ENCODE measurements around the gene ARHGAP32.

Gene ARHGAP32

GRCh38 chr11:129192150-129192549, at the start of gene ARHGAP32:
Gene ARHGAP32 (minus strand): TSS chr11:129192325. CDS start chr11:129192198, 127 bp downstream.
- H3K4me3 ChIP-seq (ENCODE audit: low read depth, low read length), result no peak within 1 kb of the TSS
- no peak for DNase-seq (ENCODE audit: low read depth)
- TF ChIP-seq, protein P1, sequence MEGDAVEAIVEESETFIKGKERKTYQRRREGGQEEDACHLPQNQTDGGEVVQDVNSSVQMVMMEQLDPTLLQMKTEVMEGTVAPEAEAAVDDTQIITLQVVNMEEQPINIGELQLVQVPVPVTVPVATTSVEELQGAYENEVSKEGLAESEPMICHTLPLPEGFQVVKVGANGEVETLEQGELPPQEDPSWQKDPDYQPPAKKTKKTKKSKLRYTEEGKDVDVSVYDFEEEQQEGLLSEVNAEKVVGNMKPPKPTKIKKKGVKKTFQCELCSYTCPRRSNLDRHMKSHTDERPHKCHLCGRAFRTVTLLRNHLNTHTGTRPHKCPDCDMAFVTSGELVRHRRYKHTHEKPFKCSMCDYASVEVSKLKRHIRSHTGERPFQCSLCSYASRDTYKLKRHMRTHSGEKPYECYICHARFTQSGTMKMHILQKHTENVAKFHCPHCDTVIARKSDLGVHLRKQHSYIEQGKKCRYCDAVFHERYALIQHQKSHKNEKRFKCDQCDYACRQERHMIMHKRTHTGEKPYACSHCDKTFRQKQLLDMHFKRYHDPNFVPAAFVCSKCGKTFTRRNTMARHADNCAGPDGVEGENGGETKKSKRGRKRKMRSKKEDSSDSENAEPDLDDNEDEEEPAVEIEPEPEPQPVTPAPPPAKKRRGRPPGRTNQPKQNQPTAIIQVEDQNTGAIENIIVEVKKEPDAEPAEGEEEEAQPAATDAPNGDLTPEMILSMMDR (IDR thresholded peaks at IDR 0.05; ENCODE audit: low read depth, low read length, missing control alignments), result no peak

DNA sequence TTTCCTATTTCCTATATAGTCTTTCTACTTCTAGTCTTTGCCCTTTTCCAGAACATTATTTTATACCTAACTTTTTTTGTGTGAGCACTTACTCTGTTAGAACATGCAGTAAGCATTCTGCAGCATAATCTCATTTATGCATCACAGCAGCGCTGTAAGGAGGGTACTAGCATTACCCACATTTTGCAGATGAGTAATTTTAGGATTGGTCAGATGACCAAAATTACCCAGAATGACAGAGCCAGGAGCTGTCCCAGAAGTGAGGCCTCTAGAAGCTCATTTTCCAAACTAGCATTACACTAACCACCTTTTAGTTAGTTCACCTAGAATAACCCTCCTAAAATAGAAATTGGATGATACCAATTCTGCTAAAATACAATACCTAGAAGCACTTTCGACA, 47.1 kb upstream of the ARHGAP32 start:
- TF ChIP-seq, protein P1 (IDR thresholded peaks at IDR 0.05; ENCODE audit: low read depth, low read length, missing control alignments), result no peak
- no peak for DNase-seq (ENCODE audit: low read depth)
- no peak overlapping the region for H3K4me3 ChIP-seq (ENCODE audit: low read depth, low read length)

DNA sequence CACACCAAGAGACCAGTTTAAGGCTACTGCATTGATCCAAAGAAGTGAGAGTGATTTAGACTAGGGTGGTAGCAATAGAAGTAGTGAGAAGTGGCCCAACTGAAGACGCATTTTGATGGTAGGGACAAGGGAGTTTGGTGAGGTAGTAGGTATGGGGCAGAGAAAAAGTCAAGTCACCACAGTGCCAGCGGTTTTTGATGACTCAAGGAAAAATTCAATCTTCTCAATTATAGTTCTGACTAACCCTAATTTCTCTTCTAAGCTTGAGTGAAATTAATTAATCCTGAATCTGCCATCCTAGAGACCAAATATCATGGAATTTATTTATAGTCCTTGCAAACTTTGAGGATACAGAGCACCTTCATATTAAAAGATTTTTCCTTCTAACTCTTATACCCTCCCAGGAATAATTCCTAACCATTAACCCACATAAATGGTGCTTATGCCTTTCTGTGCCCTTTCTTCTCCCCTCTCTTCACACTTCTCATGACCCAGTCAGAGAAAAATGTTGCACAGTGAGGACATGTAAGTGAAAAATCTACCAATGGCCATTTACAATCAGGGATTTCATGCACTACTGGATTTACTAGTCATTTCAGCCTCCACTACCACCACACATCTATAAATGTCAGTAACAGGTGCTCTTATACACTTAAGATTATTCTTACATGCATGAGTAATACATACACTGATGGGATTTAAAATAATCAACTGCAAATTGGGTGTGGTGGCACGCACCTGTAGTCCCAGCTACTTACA, 45.9 kb upstream of the ARHGAP32 start:
- TF ChIP-seq, protein P1 (IDR thresholded peaks at IDR 0.05; ENCODE audit: low read depth, low read length, missing control alignments), result no peak
- DNase-seq (ENCODE audit: low read depth), result no peak
- no peak overlapping the region for H3K4me3 ChIP-seq (ENCODE audit: low read depth, low read length)

DNA sequence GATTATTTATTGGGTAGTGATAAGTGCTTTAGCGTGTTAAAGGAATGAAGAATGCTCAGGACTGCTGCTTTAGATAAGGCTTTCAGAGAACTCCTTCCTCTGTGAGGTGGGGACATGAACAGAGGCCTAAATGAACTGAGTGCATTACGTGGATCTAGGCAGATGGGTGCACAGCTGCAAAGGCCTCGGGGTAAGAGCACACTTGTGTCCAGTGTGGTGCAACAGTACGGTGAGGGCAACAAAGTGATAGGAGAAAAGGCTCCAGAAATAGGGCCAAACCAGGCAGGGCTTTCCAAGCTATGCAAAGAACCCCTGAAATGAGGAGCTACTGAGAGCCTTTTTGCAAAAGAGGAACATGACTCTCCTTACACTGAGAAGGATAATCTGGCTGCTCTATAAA, 45.3 kb upstream of the ARHGAP32 start:
- H3K4me3 ChIP-seq (ENCODE audit: low read depth, low read length), result no peak overlapping the region
- TF ChIP-seq, protein P1 (IDR thresholded peaks at IDR 0.05; ENCODE audit: low read depth, low read length, missing control alignments), result no peak
- DNase-seq (ENCODE audit: low read depth), result no peak

GRCh38 chr11:129236850-129237249, 44.7 kb upstream of the ARHGAP32 start:
- TF ChIP-seq, protein P1 (IDR thresholded peaks at IDR 0.05; ENCODE audit: low read depth, low read length, missing control alignments), result no peak
- DNase-seq (ENCODE audit: low read depth), result no peak
- no peak overlapping the region for H3K4me3 ChIP-seq (ENCODE audit: low read depth, low read length)

DNA sequence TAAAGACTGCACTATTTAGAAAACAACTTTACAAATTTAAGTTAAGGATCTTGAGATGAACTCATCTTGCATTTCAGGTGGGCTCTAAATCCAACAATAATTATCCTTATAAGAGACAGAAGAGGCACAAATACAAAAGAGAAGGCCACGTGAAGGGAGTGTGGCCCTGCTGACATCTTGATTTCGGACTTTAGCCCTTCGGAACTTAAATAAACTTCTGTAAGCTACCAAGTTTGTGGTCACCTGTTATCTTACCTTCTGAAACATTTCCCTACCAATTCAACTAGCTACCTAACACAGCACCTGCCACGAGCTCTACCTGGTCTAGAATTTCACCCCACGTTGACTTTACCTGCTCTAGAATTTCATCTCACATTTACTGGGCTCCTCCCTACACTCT, 42.9 kb upstream of the ARHGAP32 start:
- H3K4me3 ChIP-seq (ENCODE audit: low read depth, low read length), result no peak overlapping the region
- DNase-seq (ENCODE audit: low read depth), result no peak
- TF ChIP-seq, protein P1 (IDR thresholded peaks at IDR 0.05; ENCODE audit: low read depth, low read length, missing control alignments), result no peak

GRCh38 chr11:129230006-129230405, 37.9 kb upstream of the ARHGAP32 start:
- TF ChIP-seq, protein P1 (IDR thresholded peaks at IDR 0.05; ENCODE audit: low read depth, low read length, missing control alignments), result no peak
- H3K4me3 ChIP-seq (ENCODE audit: low read depth, low read length), result no peak overlapping the region
- no peak for DNase-seq (ENCODE audit: low read depth)

Measured in GM12864 (cell line).